Neutrophil (primary cell): ENCODE measurements around the gene CDKN1B.

Experiments
- H3K27ac ChIP-seq: fragments of 200-600 bp; sonication (generic); 2 replicates; pipeline ENCODE4 v1.5.1; 2016; ENCODE audit warnings: mild to moderate bottlenecking, moderate library complexity
- H3K27me3 ChIP-seq: fragments of 200-600 bp; sonication (generic); 2 replicates; pipeline ENCODE4 v1.6.0; 2016; ENCODE audit warnings: mild to moderate bottlenecking
- H3K36me3 ChIP-seq: fragments of 200-600 bp; sonication (generic); 2 replicates; pipeline ENCODE4 v1.5.1; 2017
- H3K4me1 ChIP-seq, 2 experiments: fragments of 200-600 bp in 1 of 2; sonication (generic) in 1 of 2; 1 replicate in 1 of 2; 2 replicates in 1 of 2; pipeline versions ENCODE4 v1.5.1 to v1.6.1; 2013 to 2016; ENCODE audit warnings: low read depth in 1 of 2, low read length in 1 of 2, mild to moderate bottlenecking in 1 of 2, moderate library complexity in 1 of 2; ENCODE audit not compliant: control insufficient read depth in 1 of 2, insufficient read depth in 1 of 2
- H3K4me3 ChIP-seq, 2 experiments: fragments of 200-600 bp in 1 of 2; sonication (generic) in 1 of 2; 1 replicate in 1 of 2; 2 replicates in 1 of 2; pipeline ENCODE4 v1.5.1; 2013 to 2016; ENCODE audit warnings: low read depth in 1 of 2, low read length in 1 of 2, mild to moderate bottlenecking in 1 of 2, moderate library complexity in 1 of 2
- H3K9me3 ChIP-seq: fragments of 200-600 bp; sonication (generic); 2 replicates; pipeline ENCODE4 v1.5.1; 2016
- CTCF ChIP-seq: fragments of 200-600 bp; sonication (generic); IDR thresholded peaks from 2 replicates; pipeline ENCODE4 v1.5.1; 2016; ENCODE audit warnings: antibody characterized with exemption

Gene CDKN1B

GRCh38 chr12:12684375-12685106 is 32.6 kb upstream of the CDKN1B start:
- no peaks in the 10 kb centered on the region for H3K36me3 ChIP-seq
- no peaks in the 10 kb centered on the region for H3K27me3 ChIP-seq
- H3K9me3 ChIP-seq, result no peaks in the 10 kb centered on the region
- no peak for TF ChIP-seq CTCF
- H3K4me3 ChIP-seq, result no peak overlapping the region
- no peaks in the 10 kb centered on the region for H3K4me1 ChIP-seq
- no peak overlapping the region for H3K27ac ChIP-seq

- no peaks in the 10 kb centered on the region for H3K4me1 ChIP-seq
- H3K27me3 ChIP-seq, result no peaks in the 10 kb centered on the region
These were observed 31.9 kb upstream of the CDKN1B start for GRCh38 chr12:12685305-12685704.

GRCh38 chr12:12686472-12686871 is 30.7 kb upstream of the CDKN1B start:
- H3K36me3 ChIP-seq, result no peaks in the 10 kb centered on the region
- no peak overlapping the region for H3K4me3 ChIP-seq
- H3K27ac ChIP-seq, result no peak overlapping the region
- no peaks in the 10 kb centered on the region for H3K4me1 ChIP-seq
- no peaks in the 10 kb centered on the region for H3K9me3 ChIP-seq
- no peak for TF ChIP-seq CTCF
- no peaks in the 10 kb centered on the region for H3K27me3 ChIP-seq

More at GRCh38 chr12:12685305-12685704, 31.9 kb upstream of the CDKN1B start:
- Histone ChIP-seq H3K27ac (no peak overlapping the region), H3K36me3 (no peaks in the 10 kb centered on the region), H3K4me3 (no peak overlapping the region), H3K9me3 (no peaks in the 10 kb centered on the region)
- no peak for TF ChIP-seq CTCF

- Histone ChIP-seq H3K27me3 (no peaks in the 10 kb centered on the region), H3K9me3 (no peaks in the 10 kb centered on the region), H3K4me1 (no peaks in the 10 kb centered on the region), H3K27ac (no peak overlapping the region), H3K4me3 (no peak overlapping the region), H3K36me3 (no peaks in the 10 kb centered on the region)
- no peak for TF ChIP-seq CTCF
These were observed 30.2 kb upstream of the CDKN1B start for GRCh38 chr12:12686925-12687324.

- Histone ChIP-seq H3K4me1 (no peaks in the 10 kb centered on the region), H3K36me3 (no peaks in the 10 kb centered on the region), H3K27me3 (no peaks in the 10 kb centered on the region), H3K4me3 (no peak overlapping the region), H3K9me3 (no peaks in the 10 kb centered on the region), H3K27ac (no peak overlapping the region)
- no peak for TF ChIP-seq CTCF
These were observed 27.4 kb upstream of the CDKN1B start for GRCh38 chr12:12689647-12690300.
